Activated T-cell treated with anti-CD3 and anti-CD28 coated beads, Interleukin-2, amount 50 U/mL, for 72 hours (primary cell): Measurements from ENCODE around the gene PRDM16. TPM values are rescaled to one million over a fixed set of nuclear protein-coding genes. Genes with fewer than 3 reads are reported as not detected.
"Not testable (repeated sequence)": the region's sequence is repeated elsewhere in the genome, so short reads cannot be mapped to it uniquely, and the experiment has no call there.

ENCODE experiments used
- ATAC-seq, 2 donors: fragments of 150-1000 bp; cut with Tn5 transposase; replicated peaks in 1 of 2; 2 replicates each; pipeline ENCODE4 v1.10.0; 2021; ENCODE audit warnings: moderate library complexity in 2 of 2, mild to moderate bottlenecking in 1 of 2
- DNase-seq, 2 donors: peaks; one replicate each; pipeline ENCODE4 v3.0.0; 2021 to 2022; ENCODE audit warnings: mixed read lengths in 1 of 2
- H3K27ac Mint-ChIP-seq: one replicate; pipeline ENCODE4 v1.8.0; 2022; ENCODE audit warnings: mild to moderate bottlenecking, moderate library complexity, mixed read lengths
- H3K27me3 Mint-ChIP-seq: one replicate; pipeline ENCODE4 v1.8.0; 2022; ENCODE audit warnings: low read depth, mixed read lengths
- H3K36me3 Mint-ChIP-seq, 2 donors: one replicate each; pipeline ENCODE4 v1.8.0; 2022; ENCODE audit warnings: mixed read lengths in 2 of 2, mild to moderate bottlenecking in 1 of 2; ENCODE audit not compliant: insufficient read depth in 2 of 2
- H3K4me1 Mint-ChIP-seq: one replicate; pipeline ENCODE4 v1.8.0; 2022; ENCODE audit warnings: low read depth, mixed read lengths
- H3K4me3 Mint-ChIP-seq, 2 donors: one replicate each; pipeline ENCODE4 v1.8.0; 2022; ENCODE audit warnings: mild to moderate bottlenecking in 2 of 2, mixed read lengths in 2 of 2, moderate library complexity in 2 of 2
- H3K9me3 Mint-ChIP-seq, 2 donors: one replicate each; pipeline ENCODE4 v1.8.0; 2022; ENCODE audit warnings: mixed read lengths in 2 of 2
- total RNA-seq, 2 donors: library from RNA; stranded (reverse); gene quantifications; one replicate each; pipeline ENCODE4 v1.2.3, GENCODE V29; 2022

Gene PRDM16
- total RNA-seq, 2 donors from 2014 or later, result 0.77 to 1.7 TPM

DNA sequence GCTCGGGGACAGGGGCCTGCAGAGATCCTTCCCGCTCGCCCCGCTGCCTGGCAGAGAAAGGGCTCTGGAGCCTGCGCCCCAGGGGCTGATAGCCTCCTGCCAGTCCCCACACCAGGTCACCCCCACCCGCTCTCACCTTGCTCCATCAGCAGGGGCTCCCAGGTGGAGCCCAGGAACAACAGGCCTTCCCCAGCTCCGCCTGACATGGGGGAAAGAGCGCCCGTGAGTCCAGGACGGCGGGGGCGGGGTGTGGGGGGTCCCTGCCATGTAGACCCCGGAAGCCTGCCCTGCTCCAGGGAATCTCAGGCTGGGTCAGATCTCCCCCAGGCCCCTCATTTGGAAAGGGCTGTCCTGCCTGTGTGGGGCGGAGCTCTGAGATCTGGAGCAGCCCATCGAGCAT is 166.5 kb downstream of the PRDM16 start:
- no peak for ATAC-seq
- Mint-ChIP-seq H3K27ac (no peak overlapping the region), H3K36me3 (no peaks in the 10 kb centered on the region), H3K4me3 (no peak overlapping the region), H3K4me1 (no peaks in the 10 kb centered on the region), H3K9me3 (no peaks in the 10 kb centered on the region), H3K27me3 (no peaks in the 10 kb centered on the region)
- DNase-seq, result no peak

DNA sequence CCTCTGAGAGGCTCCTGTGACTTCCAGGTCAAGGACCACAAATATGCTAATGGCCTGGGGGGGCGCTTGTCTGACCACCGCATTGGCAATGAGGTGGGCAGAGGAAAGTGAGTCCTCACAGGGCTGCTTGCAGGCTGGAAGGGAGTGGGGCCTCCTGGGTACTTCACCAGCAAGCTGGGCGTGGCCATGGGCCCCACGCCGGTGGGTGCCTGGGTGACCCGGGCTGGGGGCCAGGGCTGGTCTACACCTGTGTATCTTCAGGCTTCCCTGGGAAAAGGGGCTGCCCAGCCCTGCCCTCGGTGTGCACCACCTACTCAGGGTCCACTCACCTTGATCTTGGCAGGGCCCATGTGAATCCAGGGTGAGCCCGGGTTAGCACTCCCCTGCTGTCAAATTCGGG is 167.4 kb downstream of the PRDM16 start:
- no peaks in the 10 kb centered on the region for H3K27me3 Mint-ChIP-seq
- ATAC-seq, result no peak
- H3K36me3 Mint-ChIP-seq, result no peaks in the 10 kb centered on the region
- no peaks in the 10 kb centered on the region for H3K4me1 Mint-ChIP-seq
- no peak overlapping the region for H3K4me3 Mint-ChIP-seq
- H3K9me3 Mint-ChIP-seq, result no peaks in the 10 kb centered on the region
- H3K27ac Mint-ChIP-seq, result no peak overlapping the region
- no peak for DNase-seq

DNA sequence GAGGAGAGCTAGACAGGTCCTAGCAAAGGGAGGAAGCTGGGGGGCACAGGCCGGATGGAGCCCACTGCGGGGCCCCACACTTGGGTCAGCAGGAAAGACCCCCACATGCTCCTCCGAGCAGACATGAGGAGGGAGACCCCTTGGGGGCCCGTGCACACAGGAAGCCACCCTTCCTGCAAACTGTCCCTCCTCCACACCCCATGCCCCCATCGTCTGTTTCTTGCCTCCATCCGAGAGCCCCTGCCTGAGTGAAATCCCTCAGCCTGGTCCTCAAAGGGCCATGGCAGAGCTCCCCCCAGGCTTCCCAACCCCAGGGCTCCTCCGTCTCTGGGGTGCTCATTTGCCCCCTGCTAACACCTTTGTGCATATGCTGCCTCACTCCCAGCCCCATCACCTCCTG is 168.0 kb downstream of the PRDM16 start:
- Mint-ChIP-seq H3K27me3 (no peaks in the 10 kb centered on the region), H3K36me3 (no peaks in the 10 kb centered on the region), H3K27ac (no peak overlapping the region), H3K4me1 (no peaks in the 10 kb centered on the region), H3K4me3 (no peak overlapping the region), H3K9me3 (no peaks in the 10 kb centered on the region)
- DNase-seq (no peak), ATAC-seq (no peak)

DNA sequence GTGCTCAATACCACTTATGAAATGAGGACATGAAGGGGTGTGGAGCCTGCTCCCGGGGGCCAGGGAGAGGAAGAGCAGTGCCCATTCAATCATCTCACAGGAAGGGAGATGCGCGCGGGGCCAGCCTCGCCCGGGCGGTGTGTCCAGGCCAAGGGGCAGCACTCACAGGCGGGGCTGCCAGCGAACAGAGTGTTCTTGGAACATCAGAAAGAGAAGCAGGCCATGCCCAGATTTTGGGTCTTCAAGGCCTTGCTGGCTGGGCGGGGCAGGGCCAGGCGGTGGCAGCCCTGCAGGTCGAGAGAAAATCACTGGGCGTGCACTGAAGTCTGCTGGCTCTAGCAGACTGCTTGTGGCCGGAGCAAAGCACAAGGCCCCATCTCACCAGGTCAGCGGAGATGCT is 168.6 kb downstream of the PRDM16 start:
- Mint-ChIP-seq H3K4me3 (no peak overlapping the region), H3K36me3 (no peaks in the 10 kb centered on the region), H3K27me3 (no peaks in the 10 kb centered on the region), H3K4me1 (no peaks in the 10 kb centered on the region), H3K27ac (no peak overlapping the region), H3K9me3 (no peaks in the 10 kb centered on the region)
- DNase-seq (no peak), ATAC-seq (no peak)

DNA sequence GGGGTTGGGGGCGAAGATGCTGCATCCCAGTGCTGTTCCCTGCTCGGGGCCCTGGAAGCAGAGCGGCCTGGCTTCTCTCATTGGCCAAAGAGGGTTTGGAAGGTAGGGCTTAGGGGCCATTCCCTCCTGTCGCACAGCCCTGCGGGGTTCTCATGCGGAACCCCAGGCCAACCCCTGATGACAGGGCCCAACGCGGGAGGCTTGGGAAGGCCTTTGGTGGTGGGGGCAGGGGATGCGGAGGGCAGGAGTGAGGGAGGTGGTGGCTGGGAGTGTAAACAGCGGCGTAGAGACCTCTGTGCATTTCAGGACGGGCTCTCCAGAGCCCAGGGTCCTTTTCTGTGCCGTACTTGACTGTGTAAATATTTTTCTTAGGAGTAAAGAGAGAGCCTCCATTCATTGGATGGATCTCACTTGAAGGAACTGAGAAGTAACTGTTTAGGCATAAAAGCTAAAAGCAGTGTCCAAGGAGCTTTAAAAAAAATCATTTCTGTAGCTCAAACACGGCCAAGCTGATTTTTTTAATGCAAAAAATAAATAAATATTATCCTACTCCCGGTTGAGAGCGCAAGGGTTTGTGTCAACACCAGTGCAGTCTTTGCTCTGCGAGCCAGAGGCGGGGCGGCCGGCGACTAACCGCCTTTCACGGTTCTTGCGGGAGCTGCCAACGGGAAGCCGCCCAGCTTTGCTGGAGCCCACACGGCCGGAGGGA is 169.1 kb downstream of the PRDM16 start:
- no peak overlapping the region for H3K27ac Mint-ChIP-seq
- H3K4me1 Mint-ChIP-seq, result no peaks in the 10 kb centered on the region
- H3K4me3 Mint-ChIP-seq, result no peak overlapping the region
- ATAC-seq (no peak), DNase-seq (no peak)
- no peaks in the 10 kb centered on the region for H3K27me3 Mint-ChIP-seq
- H3K36me3 Mint-ChIP-seq, result no peaks in the 10 kb centered on the region
- H3K9me3 Mint-ChIP-seq, result no peaks in the 10 kb centered on the region

DNA sequence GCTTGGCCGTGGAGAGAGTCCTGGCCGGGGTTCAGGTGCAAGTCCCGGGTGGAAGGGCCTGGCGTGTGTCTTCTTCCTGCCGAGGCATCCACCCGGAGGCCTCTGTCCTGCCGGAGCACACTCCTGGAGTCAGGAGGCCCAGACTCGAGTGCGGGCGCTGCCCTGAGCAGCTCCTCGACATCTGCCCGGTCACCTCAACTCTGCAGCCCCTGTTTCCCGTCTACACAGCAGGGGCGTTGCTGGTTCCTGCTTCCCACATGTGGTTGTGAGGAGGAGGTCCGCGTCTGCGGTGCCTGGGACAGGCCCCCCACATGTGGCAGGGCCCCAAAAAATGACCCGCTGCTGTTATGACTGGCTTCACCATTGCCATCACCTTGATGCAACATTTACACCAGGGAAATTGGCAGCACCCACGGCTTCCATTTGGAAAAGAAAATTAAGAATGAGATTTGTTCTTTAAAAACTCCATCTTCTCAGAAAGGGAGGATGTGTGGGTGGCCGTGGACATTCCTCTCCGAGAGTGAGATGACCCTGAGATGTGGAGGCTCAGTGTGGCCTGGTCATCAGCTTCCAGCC is 169.8 kb downstream of the PRDM16 start:
- Mint-ChIP-seq H3K4me3 (no peak overlapping the region), H3K36me3 (no peaks in the 10 kb centered on the region), H3K27ac (no peak overlapping the region), H3K4me1 (no peaks in the 10 kb centered on the region), H3K9me3 (no peaks in the 10 kb centered on the region), H3K27me3 (no peaks in the 10 kb centered on the region)
- ATAC-seq, result no peak
- no peak for DNase-seq

DNA sequence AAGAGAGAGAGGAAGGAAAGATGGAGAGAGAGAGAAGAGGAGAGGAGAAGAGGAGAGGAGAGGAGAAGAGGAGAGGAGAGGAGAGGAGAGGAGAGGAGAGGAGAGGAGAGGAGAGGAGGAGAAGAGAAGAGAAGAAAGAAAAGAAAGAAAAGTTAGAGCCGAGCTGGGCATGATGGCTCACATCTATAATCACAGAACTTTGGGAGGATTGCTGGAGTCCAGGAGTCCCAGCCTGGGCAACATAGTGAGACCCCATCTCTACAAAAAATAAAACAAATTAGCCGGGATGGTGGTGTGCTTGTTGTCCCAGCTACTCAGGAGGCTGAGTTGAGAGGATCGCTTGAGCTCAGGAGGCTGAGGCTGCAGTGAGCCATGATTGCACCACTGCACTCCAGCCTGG is 171.0 kb downstream of the PRDM16 start:
- ATAC-seq, H3K36me3 Mint-ChIP-seq, H3K9me3 Mint-ChIP-seq, DNase-seq, H3K27ac Mint-ChIP-seq, H3K4me3 Mint-ChIP-seq, H3K27me3 Mint-ChIP-seq, H3K4me1 Mint-ChIP-seq: not testable (repeated sequence)

DNA sequence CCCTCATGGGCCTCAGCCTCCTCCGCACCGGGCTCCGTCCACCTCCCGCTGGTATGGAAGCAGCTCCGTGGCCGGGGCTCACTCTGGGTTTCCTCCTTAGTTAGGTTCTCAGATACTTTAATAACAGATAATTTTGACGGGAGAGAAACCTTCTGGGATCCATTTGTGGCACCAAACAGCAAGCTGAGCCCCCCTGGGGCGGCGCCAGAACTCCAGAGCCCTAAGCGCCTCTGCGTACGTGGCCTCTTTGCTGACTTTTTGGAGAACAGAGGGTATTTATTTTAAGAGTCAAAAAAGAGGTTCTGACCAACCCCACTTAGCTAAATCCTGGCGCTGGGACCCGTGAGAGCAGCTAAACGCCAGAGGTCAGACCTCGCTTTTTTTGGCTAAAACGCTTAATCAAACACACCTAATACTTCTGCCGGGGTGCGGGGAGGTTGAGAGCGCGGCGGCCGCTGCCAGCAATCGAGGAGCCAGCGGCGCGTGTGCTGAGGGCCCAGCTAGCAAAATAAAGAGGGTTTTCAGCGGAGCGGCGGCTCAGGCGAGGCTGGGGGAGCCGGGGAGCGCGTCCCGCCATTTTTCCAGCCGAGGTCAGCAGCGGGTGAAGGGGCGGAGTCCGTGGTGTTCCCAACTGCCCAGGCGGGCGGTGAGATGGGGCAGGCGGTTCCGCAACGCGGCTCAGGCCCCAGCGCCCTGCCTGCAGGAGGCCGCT is 171.7 kb downstream of the PRDM16 start:
- H3K36me3 Mint-ChIP-seq, result no peaks in the 10 kb centered on the region
- ATAC-seq, result no peak

DNA sequence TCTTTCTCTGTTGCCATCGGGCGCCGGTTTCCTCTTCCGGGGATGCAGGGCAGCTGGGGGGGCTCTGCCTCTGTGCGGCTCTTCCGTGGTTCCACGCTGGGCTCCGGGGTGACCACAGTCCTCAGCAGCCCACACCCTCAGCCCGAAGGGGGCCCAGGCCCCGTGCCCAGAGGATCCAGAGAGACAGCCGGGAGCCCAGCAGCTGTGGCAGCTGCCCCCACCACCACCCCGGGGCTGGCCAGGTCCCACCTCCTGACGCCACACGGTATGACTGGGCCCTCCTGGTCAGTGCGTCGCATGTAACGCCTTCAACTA is 172.2 kb downstream of the PRDM16 start:
- no peak overlapping the region for H3K27ac Mint-ChIP-seq
- H3K36me3 Mint-ChIP-seq, result no peaks in the 10 kb centered on the region
- H3K9me3 Mint-ChIP-seq, result no peaks in the 10 kb centered on the region
- DNase-seq (no peak), ATAC-seq (no peak)
- H3K4me3 Mint-ChIP-seq, result no peak overlapping the region
- H3K4me1 Mint-ChIP-seq, result no peaks in the 10 kb centered on the region
- no peaks in the 10 kb centered on the region for H3K27me3 Mint-ChIP-seq

More for the DNA sequence above, 171.7 kb downstream of the PRDM16 start:
- H3K27ac Mint-ChIP-seq, result no peak overlapping the region
- H3K9me3 Mint-ChIP-seq, result no peaks in the 10 kb centered on the region
- no peak overlapping the region for H3K4me3 Mint-ChIP-seq
- H3K4me1 Mint-ChIP-seq, result no peaks in the 10 kb centered on the region
- no peaks in the 10 kb centered on the region for H3K27me3 Mint-ChIP-seq
- no peak for DNase-seq

DNA sequence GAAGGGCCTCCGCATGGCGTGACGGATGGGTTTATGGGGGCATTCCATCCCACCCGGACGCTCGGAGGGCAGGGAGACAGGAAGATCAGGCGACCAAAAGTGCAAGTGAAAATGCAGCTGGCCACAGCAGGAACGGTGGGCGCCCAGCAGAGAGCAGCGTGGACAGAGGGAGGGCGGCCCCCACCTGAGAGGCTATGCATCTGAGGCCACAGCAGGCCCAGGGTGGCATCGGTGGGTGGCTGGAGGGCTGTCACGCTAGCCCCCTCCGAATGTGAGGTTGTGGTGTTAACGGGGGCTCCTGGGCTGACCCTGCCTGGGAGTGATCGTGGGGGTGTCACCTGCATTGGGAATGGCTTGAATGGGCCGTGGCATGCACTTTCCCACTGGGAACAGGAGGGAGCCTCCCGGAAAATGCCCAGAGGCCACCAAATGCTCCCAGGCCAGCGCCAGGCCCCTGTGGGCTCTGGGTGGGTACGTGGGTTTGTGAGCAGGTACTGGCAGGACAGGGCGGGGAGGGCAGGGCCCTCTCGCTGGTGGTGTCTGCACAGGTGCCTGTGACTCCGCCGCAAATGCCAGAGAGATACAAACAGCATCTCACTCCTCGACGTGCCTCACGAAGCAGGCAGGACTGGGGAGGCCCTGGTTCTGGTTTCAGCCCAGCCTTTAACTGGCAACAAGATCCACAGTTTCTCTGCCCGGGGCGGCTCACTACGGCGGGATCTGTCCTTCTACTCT is 172.8 kb downstream of the PRDM16 start:
- no peak for DNase-seq
- ATAC-seq, result no peak
- Mint-ChIP-seq H3K27ac (no peak overlapping the region), H3K4me3 (no peak overlapping the region), H3K27me3 (peaks cover under 1% of the 10 kb centered on the region), H3K36me3 (no peaks in the 10 kb centered on the region), H3K4me1 (no peaks in the 10 kb centered on the region), H3K9me3 (no peaks in the 10 kb centered on the region)

DNA sequence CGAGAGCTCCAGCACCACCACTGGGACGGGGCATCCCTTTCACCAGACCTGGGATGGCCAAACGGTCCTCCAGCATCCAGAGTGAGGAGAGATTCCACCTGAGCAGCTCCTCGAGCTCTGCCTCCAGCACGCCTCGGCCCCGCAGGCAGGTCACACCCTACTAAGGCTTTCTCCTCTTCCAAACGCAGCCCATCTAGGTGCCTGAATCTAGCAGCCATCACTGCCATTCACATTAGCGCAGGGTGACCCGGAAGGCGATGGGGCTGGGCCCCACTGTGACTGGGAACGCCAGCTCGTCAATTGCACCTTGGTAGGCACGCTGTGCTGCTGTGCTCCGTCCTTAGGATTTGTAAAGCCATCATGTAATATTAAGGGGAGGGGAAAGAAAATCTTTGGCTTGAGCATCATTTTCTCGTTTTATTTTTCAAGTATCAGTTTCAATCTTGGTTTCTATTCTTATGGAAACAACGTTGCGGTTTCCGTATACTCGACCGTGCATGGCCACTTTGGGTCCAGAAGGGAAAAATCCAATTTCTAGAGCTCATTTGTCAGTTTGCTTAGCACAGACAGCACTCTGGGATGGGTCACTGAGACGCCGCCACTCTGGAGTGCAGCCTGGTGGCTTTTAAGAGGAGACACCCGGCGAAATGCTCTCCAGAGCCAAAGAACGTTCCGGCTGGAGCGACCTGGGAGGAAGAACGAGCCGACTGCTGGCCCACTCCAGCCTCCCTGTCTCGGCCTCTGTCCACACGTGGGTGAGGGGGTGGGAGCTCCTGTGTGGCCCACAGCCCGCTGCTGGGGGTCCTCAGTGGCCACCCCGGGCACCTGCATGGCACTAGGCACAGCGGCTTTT is 173.6 kb downstream of the PRDM16 start:
- H3K4me1 Mint-ChIP-seq, result no peaks in the 10 kb centered on the region
- H3K27me3 Mint-ChIP-seq, result peaks cover 5% of the 10 kb centered on the region
- H3K27ac Mint-ChIP-seq, result no peak overlapping the region
- no peaks in the 10 kb centered on the region for H3K9me3 Mint-ChIP-seq
- ATAC-seq (no peak), DNase-seq (no peak)
- no peaks in the 10 kb centered on the region for H3K36me3 Mint-ChIP-seq
- no peak overlapping the region for H3K4me3 Mint-ChIP-seq

DNA sequence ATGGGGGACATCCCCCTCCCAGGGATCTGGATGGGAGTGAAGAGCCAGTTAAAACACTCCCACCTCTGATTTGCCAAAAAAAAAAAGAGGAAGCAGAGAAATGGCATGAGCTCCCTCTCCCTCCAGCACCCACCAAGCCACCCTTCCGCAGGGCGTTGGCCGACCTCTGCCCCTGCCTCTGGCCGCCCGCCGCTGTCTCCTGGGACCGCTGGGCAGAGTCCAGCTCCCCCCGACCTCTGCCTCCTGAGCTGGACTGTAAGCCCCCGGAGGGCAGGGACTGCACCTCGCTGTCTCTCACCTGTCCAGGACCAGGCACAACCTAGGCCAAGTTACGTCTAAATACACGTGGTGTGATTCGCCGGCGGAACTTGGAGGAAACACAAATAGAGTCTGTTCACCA is 174.3 kb downstream of the PRDM16 start:
- H3K4me3 Mint-ChIP-seq, result no peak overlapping the region
- H3K36me3 Mint-ChIP-seq, result no peaks in the 10 kb centered on the region

More for the DNA sequence above, 174.3 kb downstream of the PRDM16 start:
- Mint-ChIP-seq H3K4me1 (no peaks in the 10 kb centered on the region), H3K9me3 (no peaks in the 10 kb centered on the region), H3K27ac (no peak overlapping the region), H3K27me3 (peaks cover 5% of the 10 kb centered on the region)
- DNase-seq, result no peak
- no peak for ATAC-seq
